H9 (cell line): ENCODE data around the gene MSI2. TPM values are rescaled to one million over a fixed set of nuclear protein-coding genes. Genes with fewer than 3 reads are reported as not detected.

Experiments used
- DNase-seq: peaks from one replicate; pipeline ENCODE4 v3.0.0-alpha.2; 2017
- H2AFZ ChIP-seq: one replicate; pipeline ENCODE4 v1.6.1; 2013; ENCODE audit warnings: mild to moderate bottlenecking, low read length, control low read depth, moderate library complexity
- H2AK5ac ChIP-seq: 2 replicates; pipeline ENCODE4 v1.6.1; 2013; ENCODE audit warnings: low read length, control low read depth, mixed read lengths; ENCODE audit not compliant: insufficient read length
- H2BK120ac ChIP-seq: one replicate; pipeline ENCODE4 v1.6.1; 2013; ENCODE audit warnings: low read depth, mild to moderate bottlenecking, low read length, control low read depth, inconsistent platforms; ENCODE audit not compliant: poor library complexity, severe bottlenecking
- H2BK12ac ChIP-seq: 2 replicates; pipeline ENCODE4 v1.6.1; 2013; ENCODE audit warnings: low read length, control low read depth, mixed read lengths, low read depth; ENCODE audit not compliant: insufficient read length
- H2BK15ac ChIP-seq: 2 replicates; pipeline ENCODE4 v1.6.1; 2013; ENCODE audit warnings: low read depth, low read length, control low read depth
- H2BK20ac ChIP-seq: one replicate; pipeline ENCODE4 v1.6.1; 2013; ENCODE audit warnings: low read depth, mild to moderate bottlenecking, low read length, control low read depth, inconsistent platforms; ENCODE audit not compliant: poor library complexity, severe bottlenecking
- H2BK5ac ChIP-seq: 2 replicates; pipeline ENCODE4 v1.6.1; 2013; ENCODE audit warnings: low read length, control low read depth, mixed read lengths; ENCODE audit not compliant: insufficient read length
- H3K14ac ChIP-seq: 2 replicates; pipeline ENCODE4 v1.6.1; 2013; ENCODE audit warnings: low read length, control low read depth; ENCODE audit not compliant: insufficient read depth
- H3K18ac ChIP-seq: 2 replicates; pipeline ENCODE4 v1.6.1; 2013; ENCODE audit warnings: low read depth, mild to moderate bottlenecking, mixed read lengths, low read length, control low read depth; ENCODE audit not compliant: insufficient read length
- H3K23ac ChIP-seq: 2 replicates; pipeline ENCODE4 v1.6.1; 2013; ENCODE audit warnings: low read length, control low read depth, mixed read lengths, low read depth; ENCODE audit not compliant: insufficient read length
- H3K23me2 ChIP-seq: 2 replicates; pipeline ENCODE4 v1.6.1; 2013; ENCODE audit warnings: low read depth, mild to moderate bottlenecking, mixed read lengths, low read length, control low read depth; ENCODE audit not compliant: insufficient read length, poor library complexity, severe bottlenecking
- H3K27ac ChIP-seq: 2 replicates; pipeline ENCODE4 v1.5.1; 2013; ENCODE audit warnings: low read length, control low read depth, mixed read lengths, low read depth; ENCODE audit not compliant: insufficient read length
- H3K27me3 ChIP-seq: 2 replicates; pipeline ENCODE4 v1.6.1; 2013; ENCODE audit warnings: low read length, control low read depth, inconsistent platforms; ENCODE audit not compliant: insufficient read depth
- H3K4ac ChIP-seq: 2 replicates; pipeline ENCODE4 v1.6.1; 2013; ENCODE audit warnings: low read depth, mild to moderate bottlenecking, control low read depth, inconsistent platforms, low read length, moderate library complexity
- H3K4me1 ChIP-seq: 2 replicates; pipeline ENCODE4 v1.6.1; 2013; ENCODE audit warnings: low read length, control low read depth, inconsistent platforms; ENCODE audit not compliant: insufficient read depth
- H3K4me2 ChIP-seq: 2 replicates; pipeline ENCODE4 v1.6.1; 2013; ENCODE audit warnings: low read length, control low read depth, mixed read lengths; ENCODE audit not compliant: insufficient read length, insufficient read depth
- H3K56ac ChIP-seq: 2 replicates; pipeline ENCODE4 v1.6.1; 2013; ENCODE audit warnings: low read depth, mild to moderate bottlenecking, mixed read lengths, low read length, control low read depth; ENCODE audit not compliant: insufficient read length
- H3K79me1 ChIP-seq: 2 replicates; pipeline ENCODE4 v1.6.1; 2013; ENCODE audit warnings: low read depth, mild to moderate bottlenecking, moderate library complexity, low read length, control low read depth, inconsistent platforms; ENCODE audit not compliant: insufficient read depth, poor library complexity, severe bottlenecking
- H3K79me2 ChIP-seq: 2 replicates; pipeline ENCODE4 v1.6.1; 2013; ENCODE audit warnings: low read length, control low read depth, inconsistent platforms; ENCODE audit not compliant: insufficient read depth
- H3K9ac ChIP-seq: 2 replicates; pipeline ENCODE4 v1.6.1; 2013; ENCODE audit warnings: low read length, control low read depth, mixed read lengths; ENCODE audit not compliant: insufficient read length; ENCODE audit errors: extremely low read depth
- H3K9me3 ChIP-seq: one replicate; pipeline ENCODE4 v1.6.1; 2013; ENCODE audit warnings: low read depth, low read length, inconsistent platforms; ENCODE audit not compliant: control insufficient read depth
- H3T11ph ChIP-seq: one replicate; pipeline ENCODE4 v1.6.1; 2013; ENCODE audit warnings: mild to moderate bottlenecking, low read length, control low read depth, inconsistent platforms
- H4K20me1 ChIP-seq: one replicate; pipeline ENCODE4 v1.6.1; 2013; ENCODE audit not compliant: control insufficient read depth, insufficient read length, insufficient read depth
- H4K5ac ChIP-seq: 2 replicates; pipeline ENCODE4 v1.6.1; 2013; ENCODE audit warnings: low read depth, mild to moderate bottlenecking, mixed read lengths, low read length, control low read depth; ENCODE audit not compliant: insufficient read length
- H4K8ac ChIP-seq: replicated peaks from 2 replicates; pipeline ENCODE4 v1.6.1; 2013; ENCODE audit warnings: low read length, control low read depth, mixed read lengths, low read depth; ENCODE audit not compliant: insufficient read length
- H4K91ac ChIP-seq: 2 replicates; pipeline ENCODE4 v1.6.1; 2013; ENCODE audit warnings: low read depth, mild to moderate bottlenecking, moderate library complexity, mixed read lengths, low read length, control low read depth; ENCODE audit not compliant: insufficient read length
- H3K27ac Mint-ChIP-seq, 3 experiments: 2 replicates in 2 of 3; 3 replicates in 1 of 3; pipeline ENCODE4 v1.8.0; 2020 to 2021; ENCODE audit warnings: mixed read lengths in 3 of 3, mild to moderate bottlenecking in 1 of 3, moderate library complexity in 1 of 3
- H3K27me3 Mint-ChIP-seq: 2 replicates; pipeline ENCODE4 v1.8.0; 2021; ENCODE audit warnings: low read depth, mild to moderate bottlenecking, moderate library complexity, mixed read lengths
- H3K36me3 Mint-ChIP-seq, 3 experiments: 2 replicates in 2 of 3; 3 replicates in 1 of 3; pipeline ENCODE4 v1.8.0; 2020 to 2021; ENCODE audit warnings: low read depth in 3 of 3, mixed read lengths in 3 of 3; ENCODE audit not compliant: insufficient read depth in 1 of 3
- H3K4me1 Mint-ChIP-seq, 2 experiments: 2 replicates each; pipeline ENCODE4 v1.8.0; 2020; ENCODE audit warnings: mixed read lengths in 2 of 2
- H3K4me3 Mint-ChIP-seq, 2 experiments: 2 replicates in 1 of 2; 3 replicates in 1 of 2; pipeline ENCODE4 v1.8.0; 2020 to 2021; ENCODE audit warnings: mild to moderate bottlenecking in 2 of 2, mixed read lengths in 2 of 2, moderate library complexity in 1 of 2
- H3K9me3 Mint-ChIP-seq, 2 experiments: 2 replicates in 1 of 2; 3 replicates in 1 of 2; pipeline ENCODE4 v1.8.0; 2020; ENCODE audit warnings: mild to moderate bottlenecking in 2 of 2, mixed read lengths in 2 of 2, moderate library complexity in 1 of 2
- CTCF ChIP-seq: fragments of 200-600 bp; sonication (generic); conservative IDR thresholded peaks from 3 replicates; pipeline ENCODE4 v1.8.0; 2021; ENCODE audit warnings: antibody characterized with exemption, mild to moderate bottlenecking
- WGBS: extraction: QIAGEN DNeasy Blood & Tissue Kit; methylation state at CpG from one replicate; pipeline ENCODE4 v1.1.7; 2013; ENCODE audit warnings: missing lambda C conversion rate, low lambda C conversion rate, mixed read lengths; ENCODE audit not compliant: insufficient read length; ENCODE audit errors: extremely low coverage; 5-methylcytosine and 5-hydroxymethylcytosine counted together
- total RNA-seq: library from RNA; stranded (reverse); gene quantifications from 2 replicates; pipeline ENCODE4 v1.2.1, GENCODE V29; 2021

The MSI2 gene
- total RNA-seq, 1 experiment from 2014 or later, result 98.5 TPM

GRCh38 chr17:57362797-57363556 lies 106.7 kb downstream of the MSI2 start:
- no CpG with 5 or more reads among the region's 9 CpGs for WGBS
- Histone ChIP-seq H4K91ac (no peak overlapping the region), H4K20me1 (peaks cover 2% of the 10 kb centered on the region), H4K5ac (no peak overlapping the region), H2BK5ac (no peak overlapping the region), H3K56ac (no peak overlapping the region), H2BK120ac (no peak overlapping the region), H2BK12ac (no peak overlapping the region), H3T11ph (no peak overlapping the region), H4K8ac (no peak overlapping the region), H3K4me1 (peaks cover 8% of the 10 kb centered on the region; the same call in 1 of the 2 replicates), H3K9ac (no peak overlapping the region), H3K79me2 (no peaks in the 10 kb centered on the region), H3K27me3 (no peaks in the 10 kb centered on the region), H2AK5ac (no peak overlapping the region), H3K14ac (no peak overlapping the region), H2BK20ac (no peak overlapping the region), H3K4ac (no peak overlapping the region), H2AFZ (no peak overlapping the region), H2BK15ac (no peak overlapping the region), H3K23ac (no peak overlapping the region), H3K4me2 (no peak overlapping the region), H3K27ac (no peak overlapping the region), H3K9me3 (no peaks in the 10 kb centered on the region), H3K79me1 (peaks cover 8% of the 10 kb centered on the region), H3K18ac (no peak overlapping the region), H3K23me2 (no peaks in the 10 kb centered on the region)
- Mint-ChIP-seq H3K27me3 (no peaks in the 10 kb centered on the region), H3K27ac (no peak overlapping the region), H3K4me1 (peaks cover 31 to 49% of the 10 kb centered on the region in 2 experiments), H3K36me3 (no peaks in the 10 kb centered on the region; a peak in 1 of 7 replicates), H3K4me3 (no peak overlapping the region), H3K9me3 (no peaks in the 10 kb centered on the region)
- no peak for TF ChIP-seq CTCF
- DNase-seq, result no peak
